ENCODE results near the gene S100A16. TPM values are rescaled to one million over a fixed set of nuclear protein-coding genes. Genes with fewer than 3 reads are reported as not detected.
A peak's percentile ranks its signal among the peaks of the same experiment; 100 is the strongest.

The S100A16 gene
- total RNA-seq, 1 donor from 2014 or later = 1.1 TPM

DNA sequence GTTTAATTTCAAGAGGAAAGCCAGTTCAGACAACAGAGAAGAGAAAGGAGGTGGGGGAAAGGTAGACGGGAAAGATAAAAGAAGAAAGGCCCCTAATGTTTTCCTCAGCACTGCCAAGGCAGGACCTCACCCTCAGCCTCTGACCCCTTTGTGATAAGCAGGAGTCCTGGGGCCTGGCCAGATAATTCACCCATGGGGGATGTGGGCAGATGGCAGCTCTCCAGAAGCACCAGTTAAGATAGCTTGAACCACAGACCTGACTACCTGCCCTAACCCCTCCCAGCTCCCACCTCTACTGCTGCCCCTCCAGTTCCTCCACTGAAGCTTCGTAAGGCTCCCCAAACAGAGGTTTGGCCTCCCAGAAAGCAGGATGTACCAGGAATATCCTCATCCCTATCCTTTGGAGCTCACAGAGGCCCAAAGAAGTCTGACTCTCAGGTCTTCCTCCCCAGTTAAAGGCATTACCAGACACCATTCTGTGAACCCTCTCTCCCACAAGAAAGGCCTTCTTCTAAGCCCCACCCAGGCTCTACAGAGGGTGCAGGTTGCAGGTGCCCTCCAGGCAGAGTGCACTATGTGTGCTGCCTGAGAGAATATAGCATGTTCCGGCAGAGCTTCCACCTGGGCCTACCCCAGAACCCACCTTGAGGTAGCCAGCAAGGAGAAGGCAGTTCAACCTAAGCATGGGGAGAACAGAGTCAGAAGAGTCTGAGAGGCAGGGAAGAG is 36.4 kb upstream of the S100A16 start:
- peaks cover 11% of the 10 kb centered on the region for H3K27me3 Mint-ChIP-seq (ENCODE audit: unreplicated experiment)
- no peaks in the 10 kb centered on the region for H3K4me1 Mint-ChIP-seq (ENCODE audit: low read depth, unreplicated experiment)
- peaks cover 11% of the 10 kb centered on the region for H3K9me3 Mint-ChIP-seq (ENCODE audit: unreplicated experiment)
- DNase-seq = no peak
- H3K4me3 Mint-ChIP-seq (ENCODE audit: unreplicated experiment) = no peak overlapping the region
- peaks cover 4% of the 10 kb centered on the region for H3K36me3 Mint-ChIP-seq (ENCODE audit: unreplicated experiment)
- H3K27ac Mint-ChIP-seq (ENCODE audit: unreplicated experiment) = no peak overlapping the region
- TF ChIP-seq, protein P1, sequence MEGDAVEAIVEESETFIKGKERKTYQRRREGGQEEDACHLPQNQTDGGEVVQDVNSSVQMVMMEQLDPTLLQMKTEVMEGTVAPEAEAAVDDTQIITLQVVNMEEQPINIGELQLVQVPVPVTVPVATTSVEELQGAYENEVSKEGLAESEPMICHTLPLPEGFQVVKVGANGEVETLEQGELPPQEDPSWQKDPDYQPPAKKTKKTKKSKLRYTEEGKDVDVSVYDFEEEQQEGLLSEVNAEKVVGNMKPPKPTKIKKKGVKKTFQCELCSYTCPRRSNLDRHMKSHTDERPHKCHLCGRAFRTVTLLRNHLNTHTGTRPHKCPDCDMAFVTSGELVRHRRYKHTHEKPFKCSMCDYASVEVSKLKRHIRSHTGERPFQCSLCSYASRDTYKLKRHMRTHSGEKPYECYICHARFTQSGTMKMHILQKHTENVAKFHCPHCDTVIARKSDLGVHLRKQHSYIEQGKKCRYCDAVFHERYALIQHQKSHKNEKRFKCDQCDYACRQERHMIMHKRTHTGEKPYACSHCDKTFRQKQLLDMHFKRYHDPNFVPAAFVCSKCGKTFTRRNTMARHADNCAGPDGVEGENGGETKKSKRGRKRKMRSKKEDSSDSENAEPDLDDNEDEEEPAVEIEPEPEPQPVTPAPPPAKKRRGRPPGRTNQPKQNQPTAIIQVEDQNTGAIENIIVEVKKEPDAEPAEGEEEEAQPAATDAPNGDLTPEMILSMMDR (IDR thresholded peaks at IDR 0.05; ENCODE audit: partially characterized antibody, unreplicated experiment) = no peak

DNA sequence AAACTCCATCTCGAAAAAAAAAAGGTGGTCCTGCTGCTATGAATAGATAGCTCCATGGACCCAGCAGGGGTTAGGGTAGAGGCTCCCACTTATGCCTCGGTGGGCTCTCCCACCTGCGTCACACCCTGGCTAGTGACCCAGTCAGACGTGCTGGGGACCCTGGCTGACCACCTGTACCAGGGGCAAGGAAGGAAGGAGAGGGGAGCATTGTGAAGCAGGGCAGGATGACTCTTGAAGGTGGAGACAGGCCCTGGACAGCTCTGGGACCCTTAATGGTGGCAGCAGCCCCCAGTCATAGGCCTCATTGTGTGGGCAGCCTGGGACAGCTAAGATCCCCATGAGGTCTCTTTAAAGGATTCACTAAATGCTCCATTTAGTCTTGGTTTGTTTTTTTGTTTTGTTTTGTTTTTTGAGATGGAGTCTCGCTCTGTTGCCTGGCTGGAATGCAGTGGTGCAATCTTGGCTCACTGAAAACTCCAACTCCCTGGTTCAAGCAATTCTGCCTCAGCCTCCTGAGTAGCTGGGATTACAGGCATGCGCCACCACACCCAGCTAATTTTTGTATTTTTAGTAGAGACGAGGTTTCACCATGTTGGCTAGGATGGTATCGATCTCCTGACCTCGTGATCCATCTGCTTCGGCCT is 35.2 kb upstream of the S100A16 start:
- Mint-ChIP-seq H3K36me3 (ENCODE audit: unreplicated experiment) (peaks cover 4% of the 10 kb centered on the region), H3K4me1 (ENCODE audit: low read depth, unreplicated experiment) (no peaks in the 10 kb centered on the region), H3K9me3 (ENCODE audit: unreplicated experiment) (peaks cover 11% of the 10 kb centered on the region), H3K4me3 (ENCODE audit: unreplicated experiment) (no peak overlapping the region), H3K27me3 (ENCODE audit: unreplicated experiment) (peaks cover 9% of the 10 kb centered on the region), H3K27ac (ENCODE audit: unreplicated experiment) (no peak overlapping the region)
- TF ChIP-seq, protein P1 (IDR thresholded peaks at IDR 0.05; ENCODE audit: partially characterized antibody, unreplicated experiment) = no peak
- DNase-seq = no peak

DNA sequence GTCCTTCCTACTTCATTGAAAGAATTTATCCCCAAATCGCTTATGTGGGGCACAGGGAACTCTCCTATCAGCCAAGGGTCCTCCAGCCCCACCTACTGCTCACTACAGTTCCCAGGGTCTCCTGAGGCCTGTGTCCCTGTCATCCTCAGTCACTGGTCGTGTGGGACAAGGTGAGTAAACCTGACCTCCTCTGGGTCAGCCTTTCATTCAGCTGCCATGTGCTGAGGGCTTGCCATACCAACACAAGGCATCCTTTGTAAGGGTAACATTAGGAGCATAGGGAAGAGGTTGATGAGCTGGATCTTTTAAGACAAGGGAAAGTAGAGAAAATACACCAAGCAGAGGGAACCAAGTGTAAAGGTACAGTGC is 34.4 kb upstream of the S100A16 start:
- TF ChIP-seq, protein P1 (IDR thresholded peaks at IDR 0.05; ENCODE audit: partially characterized antibody, unreplicated experiment) = no peak
- DNase-seq = no peak
- peaks cover 9% of the 10 kb centered on the region for H3K27me3 Mint-ChIP-seq (ENCODE audit: unreplicated experiment)
- H3K4me1 Mint-ChIP-seq (ENCODE audit: low read depth, unreplicated experiment) = peaks cover 2% of the 10 kb centered on the region
- peak overlapping the region; percentile 42 for H3K4me3 Mint-ChIP-seq (ENCODE audit: unreplicated experiment)
- peaks cover 4% of the 10 kb centered on the region for H3K36me3 Mint-ChIP-seq (ENCODE audit: unreplicated experiment)
- H3K27ac Mint-ChIP-seq (ENCODE audit: unreplicated experiment) = peak overlapping the region; percentile 72
- H3K9me3 Mint-ChIP-seq (ENCODE audit: unreplicated experiment) = peaks cover 11% of the 10 kb centered on the region

DNA sequence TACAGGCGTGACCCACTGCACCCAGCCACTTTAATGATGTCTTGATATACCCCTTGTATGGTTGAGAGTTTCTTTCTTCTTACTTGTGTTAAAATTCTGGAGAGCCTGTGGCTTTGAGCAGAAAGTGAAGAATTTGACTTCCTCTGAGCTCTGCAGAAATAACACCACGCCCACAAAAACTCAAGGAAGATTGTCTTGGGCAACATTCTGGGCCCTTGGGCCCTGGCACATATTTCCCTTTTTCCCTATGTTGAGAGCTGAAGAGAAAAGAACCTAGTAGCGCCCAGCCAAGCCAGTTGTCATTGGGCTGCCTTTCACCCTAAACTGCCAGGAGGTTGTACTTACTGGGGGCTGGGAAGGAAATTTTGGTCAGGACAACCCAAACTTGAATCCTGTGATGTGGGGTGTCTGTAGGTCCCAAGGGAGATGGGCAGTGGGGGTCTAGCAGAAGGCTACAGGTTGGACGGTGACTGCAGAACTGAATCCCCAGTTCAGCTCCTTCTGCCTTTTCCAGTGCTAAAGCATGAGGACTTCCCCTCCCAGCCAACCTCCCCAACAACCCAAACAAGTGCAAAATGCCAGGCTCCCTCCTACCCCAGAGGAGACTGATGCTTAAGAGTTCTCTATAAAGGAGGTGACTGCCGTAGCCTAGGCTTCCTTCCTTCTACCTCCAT is 33.9 kb upstream of the S100A16 start:
- Mint-ChIP-seq H3K27ac (ENCODE audit: unreplicated experiment) (peak overlapping the region; percentile 52), H3K4me3 (ENCODE audit: unreplicated experiment) (no peak overlapping the region), H3K36me3 (ENCODE audit: unreplicated experiment) (peaks cover 4% of the 10 kb centered on the region), H3K4me1 (ENCODE audit: low read depth, unreplicated experiment) (peaks cover 2% of the 10 kb centered on the region), H3K27me3 (ENCODE audit: unreplicated experiment) (peaks cover 9% of the 10 kb centered on the region), H3K9me3 (ENCODE audit: unreplicated experiment) (peaks cover 11% of the 10 kb centered on the region)
- DNase-seq = no peak
- TF ChIP-seq, protein P1 (IDR thresholded peaks at IDR 0.05; ENCODE audit: partially characterized antibody, unreplicated experiment) = no peak

Measured in glutamatergic neuron (in vitro differentiated cells).